ENCODE measurements around the gene C12orf43.

The C12orf43 gene

DNA sequence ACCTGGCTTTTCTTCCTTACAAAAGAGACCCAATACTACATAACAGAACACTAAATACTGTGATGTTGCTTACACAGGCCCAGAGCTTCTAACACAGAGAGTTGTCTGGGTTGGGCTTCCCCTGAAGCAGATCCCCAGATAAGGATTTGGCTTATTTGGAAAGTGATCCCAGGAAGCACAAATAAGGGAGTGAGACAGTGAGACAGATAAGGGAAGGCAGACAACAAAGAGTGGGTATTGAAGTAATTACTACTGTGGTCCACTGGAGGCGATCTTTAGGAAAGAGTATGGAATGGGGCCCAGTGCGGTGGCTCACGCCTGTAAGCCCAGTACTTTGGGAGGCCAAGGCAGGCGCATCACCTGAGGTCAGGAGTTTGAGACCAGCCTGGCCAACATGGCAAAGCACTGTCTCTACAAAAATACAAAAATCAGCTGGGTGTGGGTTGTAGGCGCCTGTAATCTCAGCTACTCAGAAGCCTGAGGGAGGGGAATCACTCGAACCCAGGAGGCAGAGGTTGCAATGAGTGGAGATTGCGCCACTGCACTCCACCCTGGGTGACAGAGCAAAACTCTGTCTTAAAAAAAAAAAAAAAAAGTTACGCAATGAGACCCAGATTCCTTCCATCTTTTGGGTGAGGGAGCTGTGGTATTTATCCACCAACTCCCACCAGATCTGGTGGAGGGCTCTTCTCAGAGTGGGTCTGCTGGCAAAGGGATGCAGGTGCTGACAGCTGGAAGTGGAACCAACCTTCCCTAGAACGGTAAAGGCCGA is 10.2 kb upstream of the C12orf43 start:
- DNase-seq: no peak

DNA sequence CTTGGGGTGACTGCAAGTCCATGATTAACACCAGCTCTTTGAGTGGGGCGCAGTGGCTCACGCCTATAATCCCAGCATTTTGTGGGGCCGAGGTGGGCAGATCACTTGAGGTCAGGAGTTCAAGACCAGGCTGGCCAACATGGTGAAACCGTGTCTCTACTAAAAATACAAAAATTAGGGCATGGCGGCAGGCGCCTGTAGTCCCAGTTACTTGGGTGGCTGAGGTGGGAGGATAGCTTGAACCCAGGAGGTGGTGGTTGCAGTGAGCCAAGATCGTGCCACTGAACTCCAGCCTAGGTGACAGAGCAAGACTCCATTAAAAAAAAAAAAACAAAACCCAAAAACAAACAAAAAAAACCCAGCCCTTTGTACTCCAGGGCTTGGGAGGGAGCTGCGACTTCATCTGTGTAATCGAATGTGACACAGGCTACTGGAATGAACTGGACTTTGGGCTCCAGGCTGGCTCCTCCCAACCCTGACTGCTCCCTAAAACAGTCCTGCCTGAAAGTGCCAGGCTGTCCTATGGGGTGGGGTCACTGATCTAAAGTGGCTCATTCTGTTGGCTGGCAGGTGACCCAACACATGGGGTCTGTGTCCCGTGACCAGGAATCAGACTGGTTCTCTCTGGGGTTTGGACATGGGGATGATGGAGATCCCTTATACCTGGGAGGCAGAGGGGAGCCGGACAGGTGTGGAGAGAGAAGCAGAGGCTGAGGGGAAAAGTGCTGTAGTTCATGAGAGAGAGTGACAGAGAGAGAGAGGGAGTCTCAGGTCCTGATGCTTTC is 9.3 kb upstream of the C12orf43 start:
- no peak for DNase-seq

DNA sequence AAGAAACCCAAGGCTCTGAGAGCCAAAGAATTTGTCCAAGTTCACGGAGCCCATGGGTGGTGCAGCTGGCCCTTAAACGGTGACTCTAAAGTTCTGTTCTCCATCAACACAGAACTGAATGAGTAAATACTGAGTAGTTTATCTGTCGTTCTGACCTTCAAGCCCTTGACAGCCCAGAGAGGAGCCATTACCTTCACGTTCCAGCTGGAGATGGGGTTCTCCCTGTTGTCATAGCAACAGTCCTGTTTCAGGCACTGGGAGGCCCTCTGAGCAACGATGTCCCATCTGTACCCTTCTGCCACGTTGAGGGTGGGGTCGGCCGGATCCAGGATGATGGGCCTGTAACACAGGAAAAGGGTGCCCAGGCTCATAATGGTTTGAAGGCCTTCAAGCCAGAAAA is 7.5 kb upstream of the C12orf43 start:
- DNase-seq: no peak

DNA sequence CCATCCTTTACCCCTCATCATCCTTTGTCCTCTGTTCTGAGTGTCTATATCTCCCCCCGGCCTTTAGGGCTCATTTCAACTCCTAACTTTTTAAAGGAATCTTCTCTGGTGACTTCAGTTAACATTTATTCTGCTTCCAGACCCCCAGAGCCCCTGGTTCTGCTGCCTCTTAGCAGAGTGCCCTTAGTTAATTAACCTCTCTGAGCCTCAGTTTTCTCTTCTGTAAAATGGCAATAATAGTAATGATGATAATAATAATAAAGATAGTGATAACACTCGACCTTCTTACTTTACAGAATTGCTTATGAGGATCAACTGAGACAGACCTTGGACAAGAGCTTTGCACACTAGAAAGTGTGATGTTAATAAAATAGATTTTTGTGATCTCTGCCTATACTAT is 6.4 kb upstream of the C12orf43 start:
- DNase-seq: no peak

DNA sequence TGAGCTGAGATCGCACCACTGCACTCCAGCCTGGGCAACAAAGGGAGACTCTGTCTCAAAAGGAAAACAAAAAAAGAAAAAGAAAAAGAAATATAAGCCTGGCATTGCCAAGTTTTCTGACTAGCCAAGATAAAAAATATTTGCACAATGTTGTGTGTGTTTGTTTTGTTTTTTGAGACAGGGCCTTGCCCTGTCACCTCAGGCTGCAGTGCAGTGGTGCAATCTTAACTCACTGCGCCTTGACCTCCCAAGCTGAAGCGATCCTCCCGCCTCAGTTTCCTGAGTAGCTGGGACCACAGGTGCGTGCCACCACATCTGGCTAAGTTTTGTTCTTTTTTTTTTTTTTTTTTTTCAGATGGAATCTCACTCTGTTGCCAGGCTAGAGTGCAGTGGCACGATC is 5.5 kb upstream of the C12orf43 start:
- DNase-seq: no peak

DNA sequence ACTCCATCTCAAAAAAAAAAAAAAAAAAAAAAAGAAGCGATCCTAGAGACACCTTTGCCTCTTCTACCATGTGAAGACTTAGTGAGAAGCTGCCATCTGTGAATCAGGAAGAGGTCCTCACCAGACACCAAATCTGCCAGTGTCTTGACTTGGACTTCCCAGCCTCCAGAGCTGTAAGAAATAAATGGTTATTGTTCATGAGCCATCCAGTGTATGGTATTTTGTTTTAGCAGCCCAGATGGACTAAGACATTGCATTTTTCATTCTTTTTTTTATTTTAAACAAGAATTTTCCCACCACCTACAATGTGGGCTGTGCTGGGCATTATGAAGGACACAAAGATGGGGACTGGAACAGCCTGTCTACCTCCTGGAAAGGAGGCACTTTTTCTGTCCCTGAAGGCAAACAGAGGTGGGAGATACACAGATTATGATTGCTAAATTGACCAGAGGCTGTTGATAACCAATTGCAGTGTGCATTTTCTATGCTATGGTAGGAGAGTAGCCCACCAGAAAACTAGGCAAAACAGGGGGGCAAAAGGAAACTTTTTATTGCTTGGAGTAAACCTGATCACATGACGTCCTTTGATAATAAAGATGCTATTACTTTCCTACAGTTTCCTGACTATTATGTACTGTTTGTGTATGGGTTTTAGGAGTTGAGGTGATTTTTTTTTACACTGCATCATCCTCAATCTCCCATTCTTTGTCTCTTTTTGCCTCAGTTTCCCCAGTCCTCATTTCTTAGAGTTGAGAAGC is 2.8 kb upstream of the C12orf43 start:
- no peak for DNase-seq

DNA sequence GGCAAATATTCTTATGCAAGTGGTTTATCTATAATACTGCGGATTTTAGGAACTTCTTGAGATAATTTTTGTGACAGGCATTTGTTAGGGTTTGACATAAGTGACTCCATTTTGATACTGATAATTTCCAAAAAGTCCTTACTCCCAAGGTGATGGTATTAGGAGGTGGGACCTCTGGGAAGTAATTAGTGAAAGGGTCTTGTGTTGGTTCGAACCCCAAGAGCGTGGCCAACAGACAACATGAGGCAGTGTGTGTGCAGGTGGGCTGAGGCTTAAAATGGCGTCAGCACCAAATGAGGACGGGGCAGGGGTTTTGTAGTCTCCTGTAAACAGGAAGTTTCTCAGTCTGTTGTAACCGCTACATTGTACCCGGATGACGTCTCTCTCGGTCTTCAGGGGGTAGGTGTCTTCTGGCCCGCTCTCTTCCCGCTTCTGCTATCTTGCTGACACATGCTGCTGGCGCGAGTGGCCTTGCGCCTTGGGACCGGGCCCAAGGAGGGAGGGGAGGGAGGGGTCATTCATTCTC is 1.7 kb upstream of the C12orf43 start:
- no peak for DNase-seq

DNA sequence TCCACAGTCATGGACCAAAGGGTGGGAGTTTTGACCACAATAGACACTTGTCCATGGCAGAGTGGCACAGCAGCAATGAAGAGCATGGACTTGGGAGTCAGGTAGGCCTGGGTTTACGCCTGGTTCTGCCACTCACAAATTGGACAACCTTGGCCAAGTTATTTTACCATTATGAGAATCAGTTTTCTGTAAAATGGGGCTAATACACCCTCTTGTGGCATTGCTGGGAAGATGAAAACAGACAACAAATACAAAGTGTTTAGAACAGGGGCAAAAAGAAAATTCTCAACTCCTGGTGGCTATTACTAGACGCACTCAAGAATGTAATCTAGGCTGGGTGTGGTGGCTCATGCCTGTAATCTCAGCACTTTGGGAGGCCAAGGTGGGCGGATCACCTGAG is 2.6 kb downstream of the C12orf43 start:
- DNase-seq: no peak

DNA sequence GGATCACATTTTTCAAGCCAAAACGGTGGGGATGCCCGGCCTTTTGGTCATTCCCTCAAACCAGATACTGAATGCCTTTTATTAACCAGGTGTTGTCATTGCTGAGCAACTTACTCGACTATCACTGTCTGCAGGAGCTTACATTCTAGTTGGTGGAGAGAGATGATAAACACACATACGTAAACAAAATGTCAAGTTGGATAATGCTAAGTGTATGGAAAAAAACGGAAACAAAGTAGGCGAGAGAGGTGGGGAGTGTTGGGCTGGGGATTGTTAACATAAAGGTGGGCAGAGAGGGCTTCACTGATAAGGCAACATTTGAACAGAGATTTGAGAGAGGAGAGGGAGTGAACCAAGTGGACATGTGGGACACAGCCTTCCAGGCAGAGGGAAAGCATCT is 4.5 kb downstream of the C12orf43 start:
- no peak for DNase-seq

DNA sequence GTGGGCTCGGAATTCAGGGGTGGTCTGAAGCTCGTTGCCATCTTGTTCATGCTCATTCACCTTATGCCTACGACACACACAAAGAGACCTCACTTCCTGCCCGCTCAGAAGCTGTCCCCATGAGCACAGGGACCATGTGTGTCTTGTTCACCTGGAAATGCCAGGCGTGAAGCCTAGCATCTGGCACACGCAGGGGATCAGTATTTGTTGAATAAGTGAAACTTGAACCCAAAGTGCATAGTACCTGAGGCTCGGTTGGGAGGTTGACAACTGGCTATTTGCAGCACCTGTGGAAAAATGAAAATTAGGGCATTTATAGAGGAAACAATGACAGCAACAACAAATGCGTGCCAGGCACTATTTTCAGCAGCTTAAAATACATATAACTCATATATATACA is 5.4 kb downstream of the C12orf43 start:
- DNase-seq: no peak

DNA sequence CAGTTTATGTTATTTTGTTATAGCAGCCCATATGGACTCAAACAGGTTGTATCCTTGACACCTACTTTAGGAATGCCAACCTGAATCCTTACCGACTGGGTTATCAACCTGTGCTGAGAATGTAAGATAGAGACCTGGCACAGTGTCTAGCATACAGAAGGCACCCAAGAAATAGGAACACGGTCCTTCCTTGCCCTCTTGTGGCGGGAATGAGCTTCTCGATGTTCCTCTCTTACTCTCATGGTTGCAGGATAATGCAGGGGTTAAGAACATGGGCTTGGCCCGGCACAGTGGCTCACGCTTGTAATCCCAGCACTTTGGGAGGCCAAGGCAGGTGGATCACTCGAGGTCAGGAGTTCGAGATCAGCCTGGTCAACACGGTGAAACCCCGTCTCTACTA is 6.5 kb downstream of the C12orf43 start:
- no peak for DNase-seq

DNA sequence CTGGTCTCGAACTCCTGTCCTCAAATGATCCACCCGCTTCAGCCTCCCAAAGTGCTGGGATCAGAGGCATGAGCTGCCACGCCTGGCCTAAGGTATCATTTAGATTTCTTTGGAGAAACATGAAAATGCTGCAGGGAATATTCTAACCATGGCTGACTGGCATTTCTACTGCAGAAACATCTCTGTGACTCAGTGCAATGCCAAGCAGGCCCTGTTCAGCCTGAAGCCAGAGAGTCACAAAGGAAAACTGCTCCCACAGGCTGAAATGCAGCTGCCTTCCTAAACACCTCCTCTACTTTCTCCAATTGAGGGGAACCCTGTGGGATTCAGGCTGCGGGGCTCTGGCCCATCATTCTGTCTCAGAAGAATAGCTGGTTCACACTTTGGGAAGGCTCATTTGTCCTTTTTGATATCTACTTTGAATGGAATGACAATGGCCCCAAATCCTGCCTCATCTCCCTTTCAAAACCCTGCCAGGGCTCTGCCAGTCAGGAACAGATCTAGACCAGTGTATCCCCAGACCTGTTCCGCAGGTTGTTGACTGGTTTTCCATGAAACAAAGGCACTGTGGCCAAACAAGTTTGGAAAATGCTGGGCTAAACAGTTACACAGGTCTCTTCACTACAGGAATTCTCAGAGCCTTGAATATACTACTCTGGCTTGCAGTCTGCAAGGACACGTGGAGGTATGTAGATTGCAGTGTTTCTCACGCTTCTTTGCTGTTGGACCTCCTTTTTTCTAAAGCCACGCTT is 7.8 kb downstream of the C12orf43 start:
- no peak for DNase-seq

DNA sequence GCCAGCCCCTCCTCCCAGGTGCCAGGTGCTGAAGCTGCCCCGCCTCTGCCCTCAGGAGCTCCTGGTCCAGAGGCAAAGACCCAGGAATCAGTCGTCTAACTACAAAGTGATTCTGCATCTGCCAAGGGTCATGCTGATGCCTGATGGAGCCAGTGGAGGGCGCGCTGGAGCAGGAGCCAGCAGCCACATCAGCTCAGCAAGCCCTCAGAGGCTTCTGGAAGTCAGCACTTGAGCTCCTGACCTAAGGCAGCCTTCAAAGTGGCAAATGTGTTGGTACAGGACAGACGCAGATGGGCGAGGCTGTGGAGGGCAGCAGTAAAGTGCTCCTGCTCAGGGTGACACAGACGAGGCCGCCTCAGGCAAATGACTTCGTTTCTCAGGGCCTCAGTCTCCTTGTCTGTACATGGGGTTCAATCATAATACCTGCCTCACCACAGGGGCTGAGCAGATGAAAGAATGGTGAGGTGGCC is 10.9 kb downstream of the C12orf43 start:
- DNase-seq: peak; percentile 37

DNA sequence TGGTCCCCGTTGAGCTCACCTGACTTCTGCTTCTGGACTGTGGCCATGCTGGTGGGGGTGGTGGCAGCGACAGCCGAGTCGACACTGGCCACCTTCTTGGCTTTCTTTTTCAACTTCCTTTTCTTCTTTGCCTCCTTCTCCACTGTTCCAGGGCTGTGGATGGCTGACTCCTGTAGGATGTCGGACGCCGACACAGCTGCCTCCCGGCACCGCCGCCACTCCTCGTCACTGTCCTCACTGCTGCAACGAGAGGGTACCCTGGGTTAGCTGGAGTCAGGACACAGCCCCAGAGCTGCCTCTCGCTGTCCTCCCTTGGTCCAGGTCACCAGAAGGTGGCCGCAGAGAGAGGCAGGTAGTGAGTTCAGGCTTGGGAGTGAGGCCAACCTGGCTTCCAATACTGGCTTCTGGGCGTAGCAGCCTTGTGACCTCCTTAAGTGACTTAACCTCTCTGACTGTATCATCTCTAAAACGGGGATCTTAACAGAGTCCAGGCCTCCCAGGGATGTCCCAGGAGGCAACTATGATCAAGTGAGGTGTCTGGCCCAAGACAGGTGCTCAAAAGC is 12.0 kb downstream of the C12orf43 start:
- no peak for DNase-seq

DNA sequence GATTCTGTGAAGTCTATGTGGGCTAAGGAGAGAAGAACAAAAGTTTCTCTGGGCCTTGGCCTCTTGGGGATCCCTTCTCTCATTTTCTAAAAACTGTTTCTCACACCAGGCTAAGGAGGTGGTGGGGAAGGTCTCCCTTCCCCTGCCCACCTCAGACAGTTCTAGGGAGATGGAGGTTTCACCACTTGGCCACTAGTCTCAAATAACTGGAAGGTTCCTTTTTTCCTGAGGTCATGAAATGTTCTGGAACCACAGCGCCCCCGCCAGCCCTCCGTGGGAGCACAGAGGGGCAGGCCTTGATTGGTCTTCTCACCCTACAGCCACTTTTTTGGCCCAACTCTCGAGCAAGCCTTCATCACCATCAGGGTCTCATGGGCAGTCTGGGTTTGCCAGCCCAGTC is 12.6 kb downstream of the C12orf43 start:
- DNase-seq: no peak

DNA sequence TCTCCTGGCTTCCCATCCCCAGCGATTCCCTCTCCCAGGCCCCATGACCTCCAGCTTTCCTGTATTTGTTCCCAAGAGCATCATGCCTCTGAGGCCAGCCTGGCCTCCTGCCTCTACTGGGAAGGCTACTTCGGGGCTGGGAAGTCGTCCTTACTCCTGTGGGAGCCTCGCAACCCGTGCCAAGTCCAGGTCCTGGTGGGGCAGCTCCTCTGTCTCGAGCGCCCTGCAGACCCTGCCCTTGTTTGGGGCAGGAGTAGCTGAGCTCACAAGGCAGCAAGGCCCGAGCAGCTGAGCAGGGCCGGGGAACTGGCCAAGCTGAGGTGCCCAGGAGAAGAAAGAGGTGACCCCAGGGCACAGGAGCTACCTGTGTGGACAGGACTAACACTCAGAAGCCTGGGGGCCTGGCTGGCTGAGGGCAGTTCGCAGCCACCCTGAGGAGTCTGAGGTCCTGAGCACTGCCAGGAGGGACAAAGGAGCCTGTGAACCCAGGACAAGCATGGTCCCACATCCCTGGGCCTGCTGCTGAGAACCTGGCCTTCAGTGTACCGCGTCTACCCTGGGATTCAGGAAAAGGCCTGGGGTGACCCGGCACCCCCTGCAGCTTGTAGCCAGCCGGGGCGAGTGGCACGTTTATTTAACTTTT is 14.3 kb downstream of the C12orf43 start:
- no peak for DNase-seq

DNA sequence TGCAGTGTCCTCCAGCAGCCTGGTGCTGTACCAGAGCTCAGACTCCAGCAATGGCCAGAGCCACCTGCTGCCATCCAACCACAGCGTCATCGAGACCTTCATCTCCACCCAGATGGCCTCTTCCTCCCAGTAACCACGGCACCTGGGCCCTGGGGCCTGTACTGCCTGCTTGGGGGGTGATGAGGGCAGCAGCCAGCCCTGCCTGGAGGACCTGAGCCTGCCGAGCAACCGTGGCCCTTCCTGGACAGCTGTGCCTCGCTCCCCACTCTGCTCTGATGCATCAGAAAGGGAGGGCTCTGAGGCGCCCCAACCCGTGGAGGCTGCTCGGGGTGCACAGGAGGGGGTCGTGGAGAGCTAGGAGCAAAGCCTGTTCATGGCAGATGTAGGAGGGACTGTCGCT is 15.2 kb downstream of the C12orf43 start:
- DNase-seq: no peak

DNA sequence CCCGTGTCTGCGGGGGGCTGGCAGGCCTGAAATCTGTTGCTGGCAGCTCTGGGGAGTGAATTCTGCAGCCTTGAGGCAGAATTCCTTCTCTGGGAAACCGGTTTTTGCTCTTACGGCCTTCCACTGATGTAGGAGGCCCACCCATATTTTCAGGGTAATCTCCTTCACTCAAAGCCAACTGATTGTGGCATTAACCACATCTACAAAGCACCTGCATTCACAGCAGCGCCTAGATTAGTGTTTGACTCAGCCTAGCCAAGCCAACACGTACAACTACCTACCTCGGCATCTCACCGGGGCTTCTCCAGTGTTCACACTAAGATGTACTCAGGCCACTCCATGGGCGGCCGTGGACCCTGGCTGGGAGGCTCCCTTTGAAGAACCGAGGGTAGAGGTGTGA is 15.8 kb downstream of the C12orf43 start:
- no peak for DNase-seq

DNA sequence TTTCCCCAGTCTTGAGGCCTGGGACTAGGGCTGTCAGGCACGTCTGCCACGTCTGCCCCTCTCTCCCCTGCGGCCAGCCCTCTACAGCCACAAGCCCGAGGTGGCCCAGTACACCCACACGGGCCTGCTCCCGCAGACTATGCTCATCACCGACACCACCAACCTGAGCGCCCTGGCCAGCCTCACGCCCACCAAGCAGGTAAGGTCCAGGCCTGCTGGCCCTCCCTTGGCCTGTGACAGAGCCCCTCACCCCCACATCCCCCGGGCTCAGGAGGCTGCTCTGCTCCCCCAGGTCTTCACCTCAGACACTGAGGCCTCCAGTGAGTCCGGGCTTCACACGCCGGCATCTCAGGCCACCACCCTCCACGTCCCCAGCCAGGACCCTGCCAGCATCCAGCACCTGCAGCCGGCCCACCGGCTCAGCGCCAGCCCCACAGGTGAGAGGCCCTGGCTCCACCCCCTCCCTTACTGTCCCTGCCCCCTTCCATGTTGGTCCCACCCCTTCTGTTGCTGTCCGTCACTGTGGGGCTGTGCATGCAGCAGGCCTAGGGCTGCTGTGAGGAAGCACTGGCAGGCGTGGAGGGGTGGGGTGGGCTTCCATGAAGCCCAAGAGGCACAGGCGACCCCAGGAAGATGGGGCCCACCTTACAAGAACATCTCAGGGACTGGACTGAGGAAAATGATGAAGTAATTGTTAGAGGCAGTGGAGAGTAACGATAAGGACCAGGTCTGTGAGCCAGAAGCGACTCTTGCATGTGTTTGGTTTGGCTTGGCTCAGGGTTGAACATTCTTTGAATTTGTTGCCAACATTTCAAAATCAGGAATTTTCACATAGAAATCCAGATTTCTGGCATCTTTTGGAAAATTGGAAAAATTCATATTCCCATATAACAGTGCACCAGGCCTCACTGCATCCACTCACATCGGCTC is 16.8 kb downstream of the C12orf43 start:
- DNase-seq: no peak

DNA sequence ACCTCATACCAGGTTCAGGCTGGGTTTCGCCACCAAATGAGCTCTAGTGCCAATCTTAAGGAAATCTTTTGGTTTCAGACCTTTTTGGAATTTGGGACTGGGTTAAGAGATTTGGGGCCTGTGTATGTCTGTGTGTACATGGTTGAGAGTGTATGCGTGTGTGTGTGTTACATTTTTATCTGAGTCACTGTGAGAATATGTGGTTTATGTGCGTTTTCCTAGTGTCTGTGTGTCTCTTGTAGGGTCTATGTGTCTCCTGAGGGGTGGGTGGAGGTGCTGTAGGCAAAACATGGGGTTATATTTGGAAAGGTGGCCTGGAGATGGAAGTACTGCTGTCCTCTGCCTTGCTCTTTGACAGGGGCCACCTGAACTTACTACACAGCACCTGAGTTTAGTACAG is 17.9 kb downstream of the C12orf43 start:
- DNase-seq: no peak

DNA sequence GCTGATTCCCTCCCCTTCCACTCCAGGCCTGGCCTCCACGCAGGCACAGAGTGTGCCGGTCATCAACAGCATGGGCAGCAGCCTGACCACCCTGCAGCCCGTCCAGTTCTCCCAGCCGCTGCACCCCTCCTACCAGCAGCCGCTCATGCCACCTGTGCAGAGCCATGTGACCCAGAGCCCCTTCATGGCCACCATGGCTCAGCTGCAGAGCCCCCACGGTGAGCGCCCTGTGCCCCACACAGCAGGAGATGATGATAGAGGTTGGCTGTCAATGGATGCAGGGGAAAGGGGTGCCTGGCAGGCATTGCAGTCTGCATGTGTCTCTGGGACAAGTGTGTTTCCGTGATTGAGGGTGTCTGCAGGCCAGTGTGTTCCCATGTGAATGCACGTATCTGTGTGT is 18.8 kb downstream of the C12orf43 start:
- no peak for DNase-seq
